A549 (cell line): ENCODE results near the gene CDYL.

Experiments
- EP300 ChIP-seq, 2 experiments: fragments of >200 bp; sonication (Bioruptor Twin); formaldehyde crosslinking; IDR thresholded peaks; 2 replicates in 1 of 2; 3 replicates in 1 of 2; pipeline ENCODE4 v1.6.1; 2016 to 2017
- RNF2 ChIP-seq: fragments of 200-600 bp; sonication (generic); IDR thresholded peaks from 2 replicates; pipeline ENCODE4 v1.6.1; 2016; ENCODE audit warnings: low read depth, mild to moderate bottlenecking, antibody characterized with exemption, moderate library complexity, borderline replicate concordance

DNA sequence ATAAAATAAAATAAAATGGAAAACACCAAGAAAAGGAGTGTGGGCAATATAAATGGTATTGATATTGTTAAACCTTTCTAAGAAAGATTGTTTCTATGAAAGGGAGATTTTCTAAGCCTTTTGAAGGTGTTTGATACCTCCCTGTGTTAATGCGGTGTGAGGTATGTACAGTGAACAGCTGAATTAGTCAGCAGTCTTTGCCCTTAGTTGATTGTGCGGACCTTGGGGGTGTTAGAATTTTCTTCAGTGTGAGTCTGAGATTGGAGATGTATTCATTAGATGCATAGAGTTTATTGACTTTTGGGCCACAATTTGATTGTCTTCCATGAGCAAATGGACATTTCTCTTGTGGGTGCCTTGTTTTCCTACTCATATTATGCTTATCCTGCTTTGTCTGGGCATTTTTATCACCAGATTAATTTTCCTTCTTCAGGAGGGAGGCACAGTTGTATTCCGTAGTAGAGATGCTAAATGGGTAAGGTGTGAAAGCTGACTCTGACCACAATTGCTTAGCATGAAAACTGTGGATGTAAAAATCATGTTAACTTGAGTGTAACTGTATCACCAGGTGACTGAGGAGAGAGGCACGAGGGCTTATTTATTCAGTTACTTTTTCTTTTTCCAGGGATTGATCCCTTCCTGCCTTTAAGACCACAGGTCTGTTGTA is 42.2 kb downstream of the CDYL start:
- TF ChIP-seq RNF2: no peak
- no peak for TF ChIP-seq EP300 (IDR thresholded peaks at IDR 0.05)
